ENCODE data around the gene CSPG4. TPM values are rescaled to one million over a fixed set of nuclear protein-coding genes. Genes with fewer than 3 reads are reported as not detected.

Gene CSPG4, protein sequence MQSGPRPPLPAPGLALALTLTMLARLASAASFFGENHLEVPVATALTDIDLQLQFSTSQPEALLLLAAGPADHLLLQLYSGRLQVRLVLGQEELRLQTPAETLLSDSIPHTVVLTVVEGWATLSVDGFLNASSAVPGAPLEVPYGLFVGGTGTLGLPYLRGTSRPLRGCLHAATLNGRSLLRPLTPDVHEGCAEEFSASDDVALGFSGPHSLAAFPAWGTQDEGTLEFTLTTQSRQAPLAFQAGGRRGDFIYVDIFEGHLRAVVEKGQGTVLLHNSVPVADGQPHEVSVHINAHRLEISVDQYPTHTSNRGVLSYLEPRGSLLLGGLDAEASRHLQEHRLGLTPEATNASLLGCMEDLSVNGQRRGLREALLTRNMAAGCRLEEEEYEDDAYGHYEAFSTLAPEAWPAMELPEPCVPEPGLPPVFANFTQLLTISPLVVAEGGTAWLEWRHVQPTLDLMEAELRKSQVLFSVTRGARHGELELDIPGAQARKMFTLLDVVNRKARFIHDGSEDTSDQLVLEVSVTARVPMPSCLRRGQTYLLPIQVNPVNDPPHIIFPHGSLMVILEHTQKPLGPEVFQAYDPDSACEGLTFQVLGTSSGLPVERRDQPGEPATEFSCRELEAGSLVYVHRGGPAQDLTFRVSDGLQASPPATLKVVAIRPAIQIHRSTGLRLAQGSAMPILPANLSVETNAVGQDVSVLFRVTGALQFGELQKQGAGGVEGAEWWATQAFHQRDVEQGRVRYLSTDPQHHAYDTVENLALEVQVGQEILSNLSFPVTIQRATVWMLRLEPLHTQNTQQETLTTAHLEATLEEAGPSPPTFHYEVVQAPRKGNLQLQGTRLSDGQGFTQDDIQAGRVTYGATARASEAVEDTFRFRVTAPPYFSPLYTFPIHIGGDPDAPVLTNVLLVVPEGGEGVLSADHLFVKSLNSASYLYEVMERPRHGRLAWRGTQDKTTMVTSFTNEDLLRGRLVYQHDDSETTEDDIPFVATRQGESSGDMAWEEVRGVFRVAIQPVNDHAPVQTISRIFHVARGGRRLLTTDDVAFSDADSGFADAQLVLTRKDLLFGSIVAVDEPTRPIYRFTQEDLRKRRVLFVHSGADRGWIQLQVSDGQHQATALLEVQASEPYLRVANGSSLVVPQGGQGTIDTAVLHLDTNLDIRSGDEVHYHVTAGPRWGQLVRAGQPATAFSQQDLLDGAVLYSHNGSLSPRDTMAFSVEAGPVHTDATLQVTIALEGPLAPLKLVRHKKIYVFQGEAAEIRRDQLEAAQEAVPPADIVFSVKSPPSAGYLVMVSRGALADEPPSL (N-terminal part only)
- total RNA-seq (2012; rRNA removed) (12.4 and 14.7 TPM in 2 replicates), polyA plus RNA-seq (2012; rRNA removed) (28.4 and 35.6 TPM in 2 replicates), Bru-seq, nascent RNA (percentile 51 among the genes with signal in this experiment), BruChase-seq, experiment 1, labeled RNA remaining after a 6-hour chase (percentile 50 among the genes with signal in this experiment), BruChase-seq, experiment 2, labeled RNA remaining after a 2-hour chase (percentile 48 among the genes with signal in this experiment)
- 15.6 and 23.3 TPM in 2 replicates for polyA plus RNA-seq (2012; cell fraction: cytosol; rRNA removed)
- polyA plus RNA-seq (2012; cell fraction: nucleus; rRNA removed; ENCODE audit: low replicate concordance), result 24.1 and 69.4 TPM in 2 replicates
- long read RNA-seq, partial matches to known transcripts, result 25 of 48 reads
- long read RNA-seq, other reads (novel, unspliced or antisense), result 23 of 48 reads

DNA sequence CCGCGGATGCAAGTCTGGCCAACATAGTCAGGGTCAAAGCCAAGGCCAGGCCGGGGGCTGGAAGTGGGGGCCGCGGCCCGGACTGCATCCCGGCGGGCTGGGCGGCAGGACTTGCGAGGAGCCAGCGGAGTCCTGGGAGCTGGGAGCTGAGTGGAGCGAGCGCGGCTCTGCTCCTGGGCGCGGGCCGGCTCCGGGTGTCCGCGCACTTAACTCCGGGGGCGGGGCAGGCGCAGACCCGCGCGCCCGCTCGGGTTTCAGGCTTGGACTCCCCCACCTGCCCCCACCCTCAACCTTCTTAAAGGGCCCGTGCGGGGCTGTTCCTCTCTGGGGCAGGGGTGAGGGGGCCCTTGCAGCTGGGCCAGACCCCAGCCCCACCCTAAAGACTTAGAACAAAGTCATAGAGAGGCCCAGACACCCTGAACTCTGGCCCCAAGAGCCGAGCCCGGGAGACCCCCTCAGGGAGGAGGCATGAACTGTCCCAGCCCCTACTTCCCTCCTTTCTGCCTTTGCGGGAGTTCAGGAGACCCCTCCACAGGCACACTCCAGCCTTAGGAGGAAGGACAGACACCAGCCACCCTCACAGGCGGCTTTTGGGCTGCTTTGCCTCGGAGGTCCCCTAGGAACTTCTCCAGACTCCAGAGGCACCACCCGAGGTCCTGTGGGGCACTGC is at the start of gene CSPG4:
Gene CSPG4, minus strand, starts transcription at position 181 of the 670 bp plus-strand sequence. Its CDS starts 93 bp downstream, at position 88.
- peaks cover 13% of the 10 kb centered on the region for H3K9me1 ChIP-seq (ENCODE audit: insufficient read depth, low read length)
- peak within 1 kb of the TSS; percentile 43 for H4K91ac ChIP-seq (ENCODE audit: insufficient read depth, low read depth, low read length)
- no TSS peak for BruUV-seq (replicated peaks)
- peak within 1 kb of the TSS; percentile 82 for H2BK120ac ChIP-seq (ENCODE audit: low read depth, low read length)
- dilution Hi-C loops (cut with HindIII; ENCODE audit: low sequenced_read_pairs, unreplicated experiment) (no loop called here), in situ Hi-C loops (cut with MboI; ENCODE audit: low sequenced_read_pairs) (no loop called here), intact Hi-C loops (cut with micrococcal nuclease) (no loop called here)
- peak within 1 kb of the TSS; percentile 82 for H3K9ac ChIP-seq (ENCODE audit: low read depth, low read length)
- peak within 1 kb of the TSS; percentile 100 for H2AK9ac ChIP-seq (replicated peaks; ENCODE audit: low read depth, low read length, poor library complexity)
- DNase-seq (peak; percentile 73), ATAC-seq (ENCODE audit: low read depth) (peak; percentile 91)
- H3K36me3 ChIP-seq (ENCODE audit: control insufficient read depth, insufficient read depth, low read length), result no peaks in the 10 kb centered on the region
- H3K9me3 ChIP-seq (ENCODE audit: control insufficient read depth, insufficient read depth, low read length), result no peaks in the 10 kb centered on the region
- peak within 1 kb of the TSS; percentile 69 for H2BK5ac ChIP-seq (ENCODE audit: low read depth, low read length, poor library complexity, severe bottlenecking)
- peak within 1 kb of the TSS; percentile 71 for H2BK20ac ChIP-seq (ENCODE audit: low read depth, low read length)
- H2BK15ac ChIP-seq (ENCODE audit: low read depth, low read length), result peak within 1 kb of the TSS; percentile 56; the same call in 1 of the 3 replicates
- WGBS, 2 experiments (ENCODE audit: extremely low coverage in 2 of 2, insufficient read length in 1 of 2), result 0% methylated on average over 20 of the region's 36 CpGs; no CpG with 5 or more reads in 1 of the 2 experiments
- H3K4ac ChIP-seq (ENCODE audit: low read depth, low read length), result peak within 1 kb of the TSS; percentile 86
- peaks cover 4 to 29% of the 10 kb centered on the region in 2 experiments; a peak in 2 of 4 replicates for H3K79me1 ChIP-seq (ENCODE audit: low read depth in 1 of 2, low read length in 2 of 2)
- CTCF ChIA-PET, result no interaction called here
- no peaks in the 10 kb centered on the region for H3K27me3 ChIP-seq (ENCODE audit: control insufficient read depth, insufficient read depth, low read length)
- peak within 1 kb of the TSS; percentile 82 for H3K23ac ChIP-seq (ENCODE audit: low read depth, low read length)
- peak within 1 kb of the TSS; percentile 65 for H4K5ac ChIP-seq (ENCODE audit: low read depth, low read length)
- H3K4me3 ChIP-seq (ENCODE audit: insufficient read depth, low read depth, low read length), result peak within 1 kb of the TSS; percentile 75
- peaks cover 22% of the 10 kb centered on the region for H3K4me1 ChIP-seq (ENCODE audit: control insufficient read depth, insufficient read depth, low read length)
- peak within 1 kb of the TSS; percentile 90 for H2AFZ ChIP-seq (replicated peaks; ENCODE audit: low read length, poor library complexity)
- POLR2A ChIA-PET (ENCODE audit: unreplicated experiment), result interaction anchor here (1.2 kb wide), 1 partner anchor 11 kb away, joined by 5 read pairs; a partner anchor contains a TSS
- H3K27ac ChIP-seq (ENCODE audit: insufficient read depth, low read length), result peak within 1 kb of the TSS; percentile 54
- H3K18ac ChIP-seq (ENCODE audit: low read depth, low read length), result peak within 1 kb of the TSS; percentile 18; the same call in 1 of the 2 replicates
- H3K56ac ChIP-seq (ENCODE audit: extremely low read depth, insufficient read depth, low read length), result peak within 1 kb of the TSS; percentile 74
- peak within 1 kb of the TSS; percentile 96 for H2AK5ac ChIP-seq (ENCODE audit: low read depth, low read length)
- H3K4me2 ChIP-seq (ENCODE audit: low read depth, low read length), result peak within 1 kb of the TSS; percentile 73
- peaks cover 8% of the 10 kb centered on the region; the same call in 1 of the 2 replicates for H4K20me1 ChIP-seq (ENCODE audit: insufficient read depth, low read length)
- H3K14ac ChIP-seq (replicated peaks; ENCODE audit: low read depth, low read length), result peak within 1 kb of the TSS; percentile 83
- peak within 1 kb of the TSS; percentile 71 to 88; a peak in 3 of 4 replicates for H4K8ac ChIP-seq (ENCODE audit: low read depth in 2 of 2, low read length in 2 of 2)
- TF ChIP-seq FOS (IDR thresholded peaks at IDR 0.05; ENCODE audit: low read depth, low read length) (no peak), RAD21 (IDR thresholded peaks at IDR 0.05; ENCODE audit: low read length) (peak; percentile 11; the same call in 1 of the 2 replicates), MAZ (IDR thresholded peaks at IDR 0.05; ENCODE audit: borderline replicate concordance, low read depth, low read length) (peak; percentile 91), MXI1 (IDR thresholded peaks at IDR 0.05; ENCODE audit: borderline replicate concordance, low read depth, low read length) (no peak), CEBPB (IDR thresholded peaks at IDR 0.05; ENCODE audit: low read depth, low read length) (no peak), NFE2L2 (IDR thresholded peaks at IDR 0.05; ENCODE audit: low read depth, low read length) (no peak)
- TF ChIP-seq, protein P1, sequence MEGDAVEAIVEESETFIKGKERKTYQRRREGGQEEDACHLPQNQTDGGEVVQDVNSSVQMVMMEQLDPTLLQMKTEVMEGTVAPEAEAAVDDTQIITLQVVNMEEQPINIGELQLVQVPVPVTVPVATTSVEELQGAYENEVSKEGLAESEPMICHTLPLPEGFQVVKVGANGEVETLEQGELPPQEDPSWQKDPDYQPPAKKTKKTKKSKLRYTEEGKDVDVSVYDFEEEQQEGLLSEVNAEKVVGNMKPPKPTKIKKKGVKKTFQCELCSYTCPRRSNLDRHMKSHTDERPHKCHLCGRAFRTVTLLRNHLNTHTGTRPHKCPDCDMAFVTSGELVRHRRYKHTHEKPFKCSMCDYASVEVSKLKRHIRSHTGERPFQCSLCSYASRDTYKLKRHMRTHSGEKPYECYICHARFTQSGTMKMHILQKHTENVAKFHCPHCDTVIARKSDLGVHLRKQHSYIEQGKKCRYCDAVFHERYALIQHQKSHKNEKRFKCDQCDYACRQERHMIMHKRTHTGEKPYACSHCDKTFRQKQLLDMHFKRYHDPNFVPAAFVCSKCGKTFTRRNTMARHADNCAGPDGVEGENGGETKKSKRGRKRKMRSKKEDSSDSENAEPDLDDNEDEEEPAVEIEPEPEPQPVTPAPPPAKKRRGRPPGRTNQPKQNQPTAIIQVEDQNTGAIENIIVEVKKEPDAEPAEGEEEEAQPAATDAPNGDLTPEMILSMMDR (conservative IDR thresholded peaks at IDR 0.05; ENCODE audit: low read depth, low read length), result no peak

Data from IMR-90 (cell line).